ENCODE results near the gene ST3GAL2. TPM values are rescaled to one million over a fixed set of nuclear protein-coding genes. Genes with fewer than 3 reads are reported as not detected.
A peak's percentile ranks its signal among the peaks of the same experiment; 100 is the strongest.

ST3GAL2 gene, protein sequence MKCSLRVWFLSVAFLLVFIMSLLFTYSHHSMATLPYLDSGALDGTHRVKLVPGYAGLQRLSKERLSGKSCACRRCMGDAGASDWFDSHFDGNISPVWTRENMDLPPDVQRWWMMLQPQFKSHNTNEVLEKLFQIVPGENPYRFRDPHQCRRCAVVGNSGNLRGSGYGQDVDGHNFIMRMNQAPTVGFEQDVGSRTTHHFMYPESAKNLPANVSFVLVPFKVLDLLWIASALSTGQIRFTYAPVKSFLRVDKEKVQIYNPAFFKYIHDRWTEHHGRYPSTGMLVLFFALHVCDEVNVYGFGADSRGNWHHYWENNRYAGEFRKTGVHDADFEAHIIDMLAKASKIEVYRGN
- total RNA-seq (10 to 100 TPM; 12.3 to 49.7 (median 25.0) TPM), polyA plus RNA-seq (10 to 100 TPM in 1 of 2 donors, 1 to 10 TPM in 1; 6.2 to 13.4 TPM)
- long read RNA-seq, donor 1, full-length matches to known transcripts, result 5 of 33 reads
- long read RNA-seq, donor 1, partial matches to known transcripts, result 1 of 33 reads
- long read RNA-seq, donor 1, other reads (novel, unspliced or antisense), result 27 of 33 reads
- long read RNA-seq, donor 2, full-length matches to known transcripts, result 8 of 8 reads
- long read RNA-seq, donor 2, partial matches to known transcripts, result 0 of 8 reads
- long read RNA-seq, donor 2, other reads (novel, unspliced or antisense), result 0 of 8 reads
- long read RNA-seq, donor 3, full-length matches to known transcripts, result 40 of 65 reads
- long read RNA-seq, donor 3, partial matches to known transcripts, result 2 of 65 reads
- long read RNA-seq, donor 3, other reads (novel, unspliced or antisense), result 23 of 65 reads

DNA sequence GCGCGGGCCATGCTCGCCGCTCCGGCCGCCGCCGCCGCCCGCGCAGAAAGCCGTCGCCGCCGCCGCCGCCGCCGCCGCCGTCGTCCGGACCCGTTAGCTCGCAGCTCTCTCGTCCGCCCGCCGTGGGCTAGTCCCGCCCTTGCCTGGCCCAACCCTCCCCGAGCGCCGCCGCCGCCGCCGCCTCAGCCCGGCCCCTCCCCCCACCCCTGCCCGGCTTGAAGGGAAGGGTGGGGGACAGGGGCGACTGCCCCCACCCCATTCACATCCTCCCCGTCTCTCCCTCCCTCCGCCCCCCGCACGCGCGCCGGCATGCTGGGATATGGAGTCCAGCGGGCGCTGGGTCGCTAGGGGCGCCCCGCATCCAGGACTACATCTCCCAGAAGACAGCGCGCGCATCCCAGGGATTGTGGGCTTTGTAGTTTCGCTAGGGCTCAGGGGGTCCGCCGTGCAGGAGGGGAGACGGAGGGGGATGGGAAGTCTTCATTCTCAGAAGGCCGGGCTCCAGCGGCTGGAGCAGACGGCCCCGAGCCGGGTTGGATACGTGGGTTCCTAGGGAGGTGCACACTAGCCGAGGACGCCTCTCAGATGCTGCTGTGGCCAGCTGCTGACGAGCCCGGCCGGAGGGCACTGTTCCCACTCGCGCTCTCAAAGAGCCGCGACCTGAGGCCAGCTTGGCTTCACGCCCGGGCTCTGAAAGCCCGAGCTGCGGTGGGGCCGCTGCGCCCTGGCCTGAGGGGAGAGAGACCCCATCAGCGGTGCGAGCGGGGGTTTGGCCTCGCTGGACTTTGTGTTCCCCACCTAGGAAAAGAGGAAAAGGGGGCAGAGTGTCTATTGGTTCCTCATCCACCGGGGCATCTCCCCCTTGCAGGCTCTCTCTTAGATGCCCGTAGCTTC, at the start of gene ST3GAL2:
Gene ST3GAL2 (minus strand): TSS at position 132 of the 894 bp plus-strand sequence. CDS start 40,570 bp downstream, outside the sequence.
- H3K4me1 ChIP-seq (ENCODE audit: insufficient read depth), result peaks cover 7% of the 10 kb centered on the region
- TF ChIP-seq, protein P1, sequence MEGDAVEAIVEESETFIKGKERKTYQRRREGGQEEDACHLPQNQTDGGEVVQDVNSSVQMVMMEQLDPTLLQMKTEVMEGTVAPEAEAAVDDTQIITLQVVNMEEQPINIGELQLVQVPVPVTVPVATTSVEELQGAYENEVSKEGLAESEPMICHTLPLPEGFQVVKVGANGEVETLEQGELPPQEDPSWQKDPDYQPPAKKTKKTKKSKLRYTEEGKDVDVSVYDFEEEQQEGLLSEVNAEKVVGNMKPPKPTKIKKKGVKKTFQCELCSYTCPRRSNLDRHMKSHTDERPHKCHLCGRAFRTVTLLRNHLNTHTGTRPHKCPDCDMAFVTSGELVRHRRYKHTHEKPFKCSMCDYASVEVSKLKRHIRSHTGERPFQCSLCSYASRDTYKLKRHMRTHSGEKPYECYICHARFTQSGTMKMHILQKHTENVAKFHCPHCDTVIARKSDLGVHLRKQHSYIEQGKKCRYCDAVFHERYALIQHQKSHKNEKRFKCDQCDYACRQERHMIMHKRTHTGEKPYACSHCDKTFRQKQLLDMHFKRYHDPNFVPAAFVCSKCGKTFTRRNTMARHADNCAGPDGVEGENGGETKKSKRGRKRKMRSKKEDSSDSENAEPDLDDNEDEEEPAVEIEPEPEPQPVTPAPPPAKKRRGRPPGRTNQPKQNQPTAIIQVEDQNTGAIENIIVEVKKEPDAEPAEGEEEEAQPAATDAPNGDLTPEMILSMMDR (IDR thresholded peaks at IDR 0.05), result peak in 1 of 3 donors; percentile 22
- TF ChIP-seq POLR2A (IDR thresholded peaks at IDR 0.05), result no peak
- H3K27me3 ChIP-seq, result no peaks in the 10 kb centered on the region
- H3K36me3 ChIP-seq, result no peaks in the 10 kb centered on the region
- peak; percentile 95 to 97 (median 96) for DNase-seq
- peak within 1 kb of the TSS; percentile 81 for H3K4me3 ChIP-seq
- H3K27ac ChIP-seq, result peak within 1 kb of the TSS; percentile 30 to 70
- no peaks in the 10 kb centered on the region for H3K9me3 ChIP-seq
- WGBS, 3 donors, result 0 to 1% (median 0%) methylated on average over 41 to 85 of the region's 86 CpGs
- intact Hi-C loops (cut with DNase I), result loop anchor here in 2 of 4 donors (5.0 kb wide), 2 partner anchors 47 to 57 kb away; no protein-coding TSS in a partner anchor

DNA sequence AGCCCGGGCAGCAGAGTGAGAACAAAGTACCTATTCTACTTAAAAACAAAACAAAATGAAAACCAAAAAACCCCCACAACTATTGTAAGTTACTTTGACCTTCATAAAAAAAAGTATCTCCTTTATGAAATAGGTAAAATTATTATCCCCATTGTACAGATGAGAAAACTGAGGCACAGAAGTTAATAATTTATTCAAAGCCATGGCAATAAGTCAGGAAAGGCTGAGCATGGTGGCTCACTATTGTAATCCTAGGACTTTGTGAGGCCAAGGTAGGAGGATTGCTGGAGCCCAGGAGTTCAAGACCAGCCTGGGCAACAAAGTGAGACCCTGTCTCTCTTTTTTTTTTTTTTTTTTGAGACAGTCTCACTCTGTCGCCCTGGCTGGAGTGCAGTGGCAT, 46.0 kb upstream of the ST3GAL2 start:
- TF ChIP-seq, protein P1 (IDR thresholded peaks at IDR 0.05), result no peak
- TF ChIP-seq EP300 (IDR thresholded peaks at IDR 0.05), result no peak
- no peak for TF ChIP-seq POLR2A (IDR thresholded peaks at IDR 0.05)
- no peak overlapping the region for H3K27ac ChIP-seq
- no peak overlapping the region for H3K4me3 ChIP-seq
- intact Hi-C loops (cut with DNase I), result no loop called here
- H3K27me3 ChIP-seq, result no peaks in the 10 kb centered on the region
- no peaks in the 10 kb centered on the region for H3K9me3 ChIP-seq
- H3K4me1 ChIP-seq (ENCODE audit: insufficient read depth), result no peaks in the 10 kb centered on the region
- H3K36me3 ChIP-seq, result no peaks in the 10 kb centered on the region
- no peak for DNase-seq
- 70 to 92% (median 89%) methylated on average over 2 of the region's 2 CpGs for WGBS, 3 donors

DNA sequence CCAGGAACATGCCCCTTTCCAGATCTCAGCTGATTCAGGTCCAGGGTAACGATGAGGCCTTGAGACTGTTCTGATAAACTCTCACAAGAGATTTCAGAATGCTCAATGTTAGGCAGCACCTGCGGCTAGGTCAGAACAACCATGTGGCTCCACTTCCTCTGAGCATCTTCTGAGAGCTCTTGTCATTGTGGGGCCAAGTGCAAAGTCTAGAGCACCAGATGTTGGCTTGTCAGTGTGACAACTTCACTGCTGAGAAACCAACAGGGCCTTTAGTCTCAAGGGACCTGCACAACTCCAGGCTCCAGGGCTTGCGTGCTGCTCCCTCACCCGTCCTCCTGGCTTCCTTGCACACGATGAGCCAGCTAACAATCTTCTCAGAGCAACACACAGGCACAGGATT, 44.5 kb upstream of the ST3GAL2 start:
- no peak for DNase-seq
- no peaks in the 10 kb centered on the region for H3K27me3 ChIP-seq
- no peak overlapping the region for H3K27ac ChIP-seq
- intact Hi-C loops (cut with DNase I), result no loop called here
- H3K4me3 ChIP-seq, result no peak overlapping the region
- WGBS, 3 donors, result 75 to 81% (median 78%) methylated on average over 5 of the region's 5 CpGs
- H3K9me3 ChIP-seq, result no peaks in the 10 kb centered on the region
- TF ChIP-seq, protein P1 (IDR thresholded peaks at IDR 0.05), result no peak
- TF ChIP-seq EP300 (IDR thresholded peaks at IDR 0.05), result no peak
- no peak for TF ChIP-seq POLR2A (IDR thresholded peaks at IDR 0.05)
- no peaks in the 10 kb centered on the region for H3K36me3 ChIP-seq
- no peaks in the 10 kb centered on the region for H3K4me1 ChIP-seq (ENCODE audit: insufficient read depth)

DNA sequence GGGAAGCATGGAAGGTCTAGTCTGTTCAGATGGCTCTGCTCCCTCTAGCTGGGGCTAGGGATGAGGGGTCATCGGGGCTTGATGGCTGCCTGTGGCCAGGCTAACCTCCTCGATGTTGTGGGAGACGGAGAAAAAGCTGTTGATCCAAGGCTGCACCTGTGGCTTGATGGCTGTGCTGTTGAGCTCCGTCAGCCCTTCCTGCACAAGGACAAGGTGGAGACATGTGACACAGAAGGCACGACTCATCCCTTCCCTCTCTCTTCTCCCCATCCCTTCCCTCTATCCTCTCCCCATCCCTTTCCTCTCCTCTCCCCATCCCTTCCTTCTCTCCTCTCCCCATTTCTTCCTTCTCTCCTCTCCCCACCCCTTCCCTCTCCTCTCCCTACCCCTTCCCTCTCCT, 43.7 kb upstream of the ST3GAL2 start:
- H3K36me3 ChIP-seq, result no peaks in the 10 kb centered on the region
- H3K27me3 ChIP-seq, result no peaks in the 10 kb centered on the region
- intact Hi-C loops (cut with DNase I), result no loop called here
- H3K4me3 ChIP-seq, result no peak overlapping the region
- DNase-seq, result no peak
- no peaks in the 10 kb centered on the region for H3K9me3 ChIP-seq
- no peak overlapping the region for H3K27ac ChIP-seq
- TF ChIP-seq, protein P1 (IDR thresholded peaks at IDR 0.05), result no peak
- no peak for TF ChIP-seq POLR2A (IDR thresholded peaks at IDR 0.05)
- no peak for TF ChIP-seq EP300 (IDR thresholded peaks at IDR 0.05)
- WGBS, 3 donors, result 75 to 84% (median 82%) methylated on average over 5 of the region's 5 CpGs
- H3K4me1 ChIP-seq (ENCODE audit: insufficient read depth), result no peaks in the 10 kb centered on the region

Measured in ovary (tissue), 10 donors.